HG03439 (cell line): ENCODE results near the gene ANK2.
A peak's percentile ranks its signal among the peaks of the same experiment; 100 is the strongest.
"Not testable (repeated sequence)": the region's sequence is repeated elsewhere in the genome, so short reads cannot be mapped to it uniquely, and the experiment has no call there.

Source experiments
- ATAC-seq: cut with Tn5 transposase; IDR thresholded peaks from one replicate; pipeline ENCODE4 v1.9.1; 2021; ENCODE audit warnings: mild to moderate bottlenecking, moderate library complexity; ENCODE audit not compliant: unreplicated experiment

ANK2 gene

DNA sequence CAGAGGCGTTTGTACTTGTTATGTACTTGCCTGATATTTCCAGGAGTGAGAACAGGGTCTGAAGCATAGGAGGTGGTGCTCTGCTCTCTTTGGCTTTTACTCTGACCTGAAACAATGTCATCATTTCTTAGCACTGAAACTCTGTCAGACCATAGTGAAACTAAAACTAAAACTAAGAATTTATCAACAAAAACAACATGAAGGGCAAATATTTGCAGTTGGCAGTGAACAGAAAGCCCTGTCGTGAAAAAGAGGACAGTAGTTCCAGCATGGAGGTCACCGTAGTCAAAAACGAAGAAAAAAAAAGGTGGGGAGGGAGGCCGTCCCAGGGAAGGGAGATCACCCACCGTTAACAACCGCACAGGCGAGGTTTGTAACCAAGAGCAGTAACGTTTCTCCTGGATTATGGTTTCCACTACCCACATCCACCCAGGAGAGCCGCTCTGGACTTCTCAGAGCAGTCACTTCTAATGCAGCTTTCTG is 97.5 kb downstream of the ANK2 start:
- peak; percentile 87 for ATAC-seq

DNA sequence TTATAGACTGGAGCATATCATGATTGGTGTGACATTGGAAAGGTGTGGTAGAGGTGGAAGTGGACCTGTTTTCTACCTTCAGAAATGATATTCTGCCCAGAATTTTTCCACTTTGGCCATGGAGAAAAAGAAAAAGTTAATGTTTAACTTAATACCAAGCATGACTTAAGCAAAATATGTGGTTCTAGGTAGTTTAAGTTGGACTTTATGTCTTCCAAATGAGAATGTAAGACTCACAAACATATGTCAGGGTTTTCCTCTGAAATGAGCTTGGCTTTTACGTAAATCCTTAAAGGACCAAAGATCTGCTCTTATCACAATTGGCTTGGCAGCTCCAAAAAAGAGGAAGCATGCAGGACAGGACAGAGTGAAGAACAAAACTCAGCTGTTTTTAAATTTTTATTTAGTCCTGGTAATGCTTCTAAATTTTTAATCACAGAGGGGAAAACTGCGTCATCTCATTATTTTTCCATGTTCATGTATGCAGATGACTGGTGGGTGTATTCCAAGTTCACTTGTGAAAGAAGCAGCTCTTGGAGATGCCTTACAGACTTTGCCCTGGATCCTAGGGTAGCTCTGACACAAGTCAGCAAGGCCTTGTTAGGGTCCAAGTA is 98.2 kb downstream of the ANK2 start:
- no peak for ATAC-seq

DNA sequence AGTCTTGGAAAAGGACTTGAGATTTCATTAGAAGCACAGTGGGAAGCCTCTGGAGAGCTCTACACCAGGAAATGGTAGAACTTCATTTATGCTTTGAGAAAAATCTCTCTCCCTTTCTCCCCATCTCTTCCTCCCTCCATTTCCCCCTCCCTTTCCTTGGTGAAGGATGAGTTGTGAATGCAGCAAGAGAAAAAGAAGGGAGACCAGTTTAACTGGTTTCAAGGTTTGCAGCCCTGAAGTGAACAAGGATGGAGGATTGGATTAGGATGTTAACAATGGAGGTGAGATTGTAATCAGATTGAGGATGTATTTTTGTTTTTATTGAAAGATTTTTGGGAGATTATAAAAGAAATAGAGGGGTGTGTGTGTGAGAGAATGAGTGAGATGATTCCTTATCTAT is 99.5 kb downstream of the ANK2 start:
- no peak for ATAC-seq

DNA sequence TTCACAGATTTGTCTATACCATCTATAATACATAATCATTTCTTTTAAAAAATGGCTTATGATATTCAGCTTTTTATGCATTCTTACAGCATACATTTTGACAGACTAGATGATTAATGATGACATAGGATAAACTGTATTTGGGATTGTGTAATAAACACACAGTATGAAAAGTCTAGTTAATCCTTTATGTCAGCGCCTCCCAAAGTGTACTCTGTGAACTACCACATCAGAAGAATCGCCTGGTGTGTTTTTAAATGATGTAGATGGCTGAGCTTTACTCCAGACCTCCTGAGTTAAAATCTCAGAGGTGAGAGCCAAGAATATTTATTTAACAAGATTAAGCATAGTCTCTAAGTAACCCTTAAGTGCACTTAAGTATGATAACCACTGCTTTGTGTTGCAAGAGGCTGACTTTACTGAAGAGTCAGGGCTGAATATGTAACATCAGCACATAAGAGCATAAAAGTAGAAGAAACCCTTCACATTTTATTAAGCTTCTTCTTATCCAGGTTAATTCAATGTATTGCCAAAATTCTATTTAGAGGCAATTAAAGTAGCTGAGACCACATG is 104.2 kb downstream of the ANK2 start:
- no peak for ATAC-seq

DNA sequence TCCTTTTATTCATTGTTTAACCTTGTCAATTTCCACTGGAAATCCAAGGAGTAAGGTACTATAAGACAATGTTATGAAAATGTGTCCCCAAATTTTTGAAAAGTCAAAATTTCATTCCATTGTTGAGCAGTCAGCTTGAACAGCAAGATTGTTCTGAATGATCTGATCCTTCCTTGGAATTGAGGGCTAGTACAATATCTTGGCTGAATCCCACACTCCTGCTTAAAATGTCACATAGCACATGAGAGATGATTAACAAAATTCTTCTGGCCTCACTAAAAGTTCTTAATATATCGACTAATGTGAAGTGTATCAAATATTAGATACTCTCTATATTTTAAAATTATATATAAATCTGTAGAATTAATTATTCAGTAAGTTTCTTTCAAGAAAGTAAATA is 104.8 kb downstream of the ANK2 start:
- ATAC-seq = no peak

DNA sequence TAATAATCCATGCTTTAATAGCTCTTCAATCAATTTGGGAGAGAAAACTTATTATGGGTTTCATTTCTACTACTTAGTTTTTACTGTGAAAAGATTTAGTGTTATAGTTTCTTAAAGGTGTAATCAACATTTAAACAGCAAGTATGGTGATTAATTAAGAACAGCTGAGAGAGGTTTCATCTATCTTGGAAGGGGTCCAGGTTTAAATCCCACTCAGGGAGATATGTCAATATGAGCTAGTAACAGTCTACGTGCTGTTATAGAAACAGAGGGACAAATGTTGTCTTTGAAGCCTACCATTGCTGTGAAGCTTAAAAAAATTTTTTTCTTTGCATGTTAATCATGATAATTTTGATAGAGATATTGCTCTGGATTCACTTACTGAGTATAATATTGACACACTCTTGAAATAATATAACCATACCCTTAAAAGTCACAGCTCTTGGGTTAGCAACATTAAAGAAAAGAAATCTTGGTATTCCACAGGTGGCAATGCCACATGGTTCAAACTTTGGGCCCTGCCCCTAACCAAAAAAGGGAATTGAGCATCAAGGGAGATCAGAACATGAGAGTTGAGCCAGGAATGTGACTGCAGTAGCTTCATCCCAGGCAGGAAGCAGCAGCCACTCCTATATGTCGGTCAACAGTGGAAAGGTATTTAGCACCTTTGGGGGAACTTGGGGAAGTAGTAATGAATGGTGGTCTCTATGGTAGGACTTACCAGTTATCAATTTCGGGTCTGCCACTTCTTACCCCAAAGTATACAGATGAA is 107.8 kb downstream of the ANK2 start:
- no peak for ATAC-seq

DNA sequence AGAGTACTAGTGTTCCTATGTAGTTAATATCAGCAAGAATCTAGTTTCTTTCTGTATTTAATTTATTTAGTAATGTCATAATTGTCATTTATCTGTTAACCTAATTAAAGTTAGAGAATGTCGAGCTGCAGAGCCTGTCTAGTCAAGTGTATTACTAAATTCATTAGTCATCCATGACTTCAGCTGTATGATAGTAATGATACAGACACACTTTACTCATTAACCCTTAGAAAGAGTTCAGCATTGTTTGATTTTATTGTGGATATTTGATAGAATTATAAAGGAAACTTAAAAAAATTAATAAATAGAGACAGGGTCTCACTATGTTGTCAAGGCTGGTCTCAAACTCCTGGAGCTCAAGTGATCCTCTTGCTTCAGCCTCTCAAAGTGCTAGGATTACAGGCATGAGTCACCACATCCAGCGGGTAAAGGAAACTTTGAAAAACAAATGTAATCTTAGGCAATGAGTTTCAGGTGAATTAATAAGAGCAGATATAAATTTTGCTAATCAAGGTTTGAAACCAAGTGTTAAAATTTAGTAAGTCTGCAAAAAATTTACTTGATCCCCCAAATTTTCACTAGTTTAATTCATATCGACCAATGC is 110.6 kb downstream of the ANK2 start:
- no peak for ATAC-seq

DNA sequence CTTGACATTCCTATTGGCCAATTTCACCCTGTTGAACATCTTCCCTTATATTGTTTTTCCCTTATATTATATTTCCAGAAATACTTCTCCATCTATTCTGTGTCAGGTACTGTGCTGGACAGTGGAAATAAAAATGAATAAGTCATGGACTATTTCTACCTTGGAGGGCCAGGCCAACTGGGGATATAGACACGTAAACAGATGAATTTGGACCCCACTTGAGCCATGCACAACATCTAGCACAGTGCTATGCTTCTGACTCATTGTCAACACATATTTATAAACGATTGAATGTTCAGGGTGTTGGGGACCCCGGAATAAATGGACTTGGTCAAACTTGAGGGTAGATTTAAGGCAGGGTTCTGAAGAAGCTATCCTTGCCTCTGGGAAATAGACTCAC is 111.1 kb downstream of the ANK2 start:
- no peak for ATAC-seq

DNA sequence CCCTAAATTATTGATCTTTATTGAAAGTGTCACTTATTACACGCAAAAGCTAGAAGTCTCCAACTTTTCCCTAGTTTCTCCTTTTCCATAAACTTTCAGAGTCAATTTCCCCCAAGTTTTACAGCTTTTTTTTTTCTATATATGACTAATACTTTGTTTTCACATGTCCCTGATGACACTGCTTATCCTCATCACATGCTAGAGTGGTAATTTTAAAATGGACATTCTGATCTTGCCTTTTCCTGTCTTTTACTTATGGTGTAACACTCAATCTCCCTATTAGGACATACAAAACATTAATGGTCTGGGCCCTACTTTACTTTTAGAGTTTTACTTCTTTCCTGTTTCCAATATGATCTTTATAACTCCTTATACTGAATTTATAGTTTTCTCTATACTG is 112.6 kb downstream of the ANK2 start:
- ATAC-seq = no peak

DNA sequence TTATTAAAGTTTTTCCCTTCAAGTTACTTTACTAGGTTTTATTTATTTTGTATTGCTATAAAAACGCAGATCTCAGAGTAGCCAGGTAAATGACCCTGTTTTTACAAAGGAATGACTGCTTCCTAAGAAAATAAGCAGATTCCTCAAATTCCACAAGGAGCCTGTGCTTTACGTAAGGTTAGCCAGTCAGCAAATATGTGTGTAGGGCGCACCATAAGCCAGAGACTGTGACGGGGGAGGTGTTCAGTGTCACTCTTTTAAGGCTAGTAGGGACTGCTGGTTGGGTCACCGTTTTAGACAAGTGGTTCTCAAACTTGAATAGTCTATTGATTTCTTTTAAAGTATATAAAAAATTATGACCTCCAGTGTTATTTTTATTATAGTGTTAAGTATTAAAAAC is 119.9 kb downstream of the ANK2 start:
- ATAC-seq = no peak

DNA sequence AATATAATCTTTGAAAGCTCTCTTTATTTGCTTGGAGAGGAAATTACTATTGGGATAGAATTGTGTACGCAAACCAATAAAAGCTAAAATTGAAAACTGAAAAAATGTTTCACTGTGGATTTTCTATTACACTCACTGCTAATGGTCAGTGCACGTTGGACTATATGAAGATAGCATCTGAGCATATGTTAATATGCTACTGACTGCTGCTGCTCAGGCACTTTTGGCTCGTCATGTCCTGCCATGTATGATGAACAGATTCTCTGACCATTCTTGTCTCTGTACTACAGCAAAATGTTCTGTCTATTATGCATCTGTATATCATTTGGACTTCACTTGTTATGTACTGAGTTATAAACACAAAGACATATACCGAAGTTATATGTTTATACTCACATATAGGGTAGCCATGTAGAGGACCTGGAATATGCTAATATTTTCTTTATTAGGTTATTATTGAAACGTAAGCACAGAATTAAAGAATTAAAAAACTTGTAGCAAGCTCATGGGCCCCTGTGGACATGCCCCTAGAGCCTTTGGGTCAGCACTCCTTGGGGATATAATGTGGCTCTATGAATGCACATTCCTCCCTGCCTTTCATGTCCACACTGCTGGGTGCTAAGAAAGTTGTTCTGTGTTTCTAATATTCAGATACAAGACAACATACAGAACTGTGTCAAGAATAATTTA is 120.8 kb downstream of the ANK2 start:
- ATAC-seq = no peak

DNA sequence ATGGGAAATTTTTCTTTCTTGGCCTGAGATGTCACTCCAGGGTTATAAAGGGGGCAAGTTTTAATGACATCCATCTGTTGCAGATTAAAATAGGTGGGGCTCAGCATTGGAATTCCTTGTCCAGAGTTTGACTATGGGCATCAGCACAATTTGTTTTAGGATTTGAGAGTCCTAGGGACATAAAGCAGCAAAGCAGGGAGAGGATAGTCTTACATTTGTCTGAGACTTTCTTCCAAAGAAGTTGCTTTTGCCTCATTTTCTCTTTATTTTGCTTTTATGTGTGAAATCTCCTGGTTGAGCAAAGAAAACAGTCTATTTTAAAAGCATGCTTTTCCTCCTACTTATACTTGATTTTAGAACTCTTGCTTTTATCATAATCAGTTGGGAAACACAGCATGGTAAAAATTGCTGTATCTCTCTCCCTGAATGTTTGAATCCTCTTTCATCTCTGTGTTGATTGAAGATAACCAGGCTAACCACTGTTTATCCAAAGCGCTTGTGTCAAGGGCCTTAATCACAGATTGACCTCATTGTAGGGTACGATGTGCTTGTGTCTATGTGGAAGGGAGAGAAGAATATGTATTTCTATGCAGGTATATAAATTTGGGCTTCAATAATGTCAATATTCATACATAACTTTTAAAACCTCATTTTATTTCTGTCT is 121.5 kb downstream of the ANK2 start:
- ATAC-seq = no peak

DNA sequence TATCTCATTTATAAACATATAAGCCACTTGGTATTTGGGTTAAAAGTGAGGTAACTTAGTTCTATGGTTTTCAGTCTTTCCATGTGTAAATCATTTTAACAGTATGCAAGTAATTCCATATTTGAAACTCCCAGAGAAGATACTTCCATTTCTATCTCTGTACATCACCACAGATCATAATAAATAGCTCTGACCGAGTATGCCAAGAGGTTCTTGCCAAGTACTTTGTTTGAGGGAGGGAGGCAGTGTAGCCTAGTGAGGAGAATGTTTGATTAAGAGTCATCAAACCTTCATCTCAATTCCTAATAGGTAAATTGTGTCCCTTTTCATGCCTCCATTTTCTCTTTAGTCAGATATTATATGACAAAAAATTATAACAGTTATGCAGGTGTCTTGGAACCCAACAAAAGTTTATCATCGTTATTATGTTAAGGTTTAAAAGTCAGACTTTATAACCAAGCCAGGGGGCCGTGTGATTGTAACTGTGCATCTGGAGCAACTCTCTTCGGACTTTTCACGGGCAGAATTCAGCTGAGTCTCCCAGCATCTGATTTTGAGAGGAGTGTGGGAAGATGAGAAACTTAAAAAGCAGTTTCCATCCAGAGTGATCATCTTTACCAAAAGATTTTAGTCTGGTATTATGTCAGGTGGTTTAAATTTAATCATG is 123.8 kb downstream of the ANK2 start:
- ATAC-seq = no peak

DNA sequence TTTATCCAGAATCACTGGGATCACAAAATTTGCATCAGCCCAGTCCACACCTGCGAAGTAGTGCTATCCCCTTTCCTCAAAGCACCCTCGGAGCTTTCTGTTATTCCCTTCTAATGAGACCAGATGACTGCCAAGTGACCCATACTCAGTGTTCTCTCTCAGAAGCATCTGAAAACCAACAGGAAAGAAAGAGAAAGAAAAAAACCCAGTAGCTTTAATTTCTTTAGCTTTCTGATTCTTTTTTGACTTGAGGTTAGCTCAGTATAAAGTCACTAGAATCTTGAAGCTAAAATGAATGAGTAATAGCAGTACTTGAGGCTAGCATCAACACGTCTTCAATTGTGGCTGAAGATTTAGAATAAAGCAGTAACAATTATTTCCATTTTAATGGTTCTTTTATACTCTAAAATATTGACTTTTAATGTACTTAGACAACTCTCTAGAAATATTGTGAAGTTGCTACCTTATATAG is 124.4 kb downstream of the ANK2 start:
- no peak for ATAC-seq

DNA sequence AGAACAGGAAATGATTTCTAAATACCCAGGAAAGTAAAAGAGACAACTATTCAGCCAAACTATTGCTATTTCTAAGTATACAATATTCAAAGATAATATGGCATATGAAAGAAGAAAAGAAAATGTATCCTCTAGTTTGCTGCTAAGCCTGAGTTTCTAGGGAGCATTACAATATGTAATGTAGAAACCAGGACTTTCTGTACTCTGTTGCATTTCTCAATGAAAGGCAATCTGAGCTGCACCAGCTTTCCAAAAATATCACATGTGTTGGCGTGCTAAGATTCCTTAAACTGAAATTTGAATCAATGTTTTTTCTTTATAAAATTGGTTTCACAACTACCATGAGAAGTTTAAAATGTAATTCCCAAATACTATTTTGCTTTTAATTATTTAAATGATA is 129.6 kb downstream of the ANK2 start:
- no peak for ATAC-seq

DNA sequence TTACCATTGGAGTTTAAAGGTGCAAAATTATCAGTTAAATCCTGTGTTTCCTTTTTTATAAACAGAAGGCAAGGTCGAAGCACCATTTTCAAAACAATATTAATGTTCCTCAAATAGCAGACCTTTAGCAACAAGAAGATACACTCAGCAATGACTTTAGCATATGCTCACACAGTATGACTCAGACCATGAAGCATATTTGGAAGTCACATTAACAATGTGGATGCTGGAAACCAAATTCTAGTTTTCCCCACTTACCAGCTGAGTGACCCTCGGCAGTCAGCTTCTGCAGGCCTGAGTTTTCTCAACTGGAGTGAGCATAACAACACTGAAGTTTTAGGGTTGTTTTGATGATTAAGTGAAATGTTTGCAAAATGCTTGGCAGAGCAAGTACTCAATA is 130.5 kb downstream of the ANK2 start:
- ATAC-seq = no peak

DNA sequence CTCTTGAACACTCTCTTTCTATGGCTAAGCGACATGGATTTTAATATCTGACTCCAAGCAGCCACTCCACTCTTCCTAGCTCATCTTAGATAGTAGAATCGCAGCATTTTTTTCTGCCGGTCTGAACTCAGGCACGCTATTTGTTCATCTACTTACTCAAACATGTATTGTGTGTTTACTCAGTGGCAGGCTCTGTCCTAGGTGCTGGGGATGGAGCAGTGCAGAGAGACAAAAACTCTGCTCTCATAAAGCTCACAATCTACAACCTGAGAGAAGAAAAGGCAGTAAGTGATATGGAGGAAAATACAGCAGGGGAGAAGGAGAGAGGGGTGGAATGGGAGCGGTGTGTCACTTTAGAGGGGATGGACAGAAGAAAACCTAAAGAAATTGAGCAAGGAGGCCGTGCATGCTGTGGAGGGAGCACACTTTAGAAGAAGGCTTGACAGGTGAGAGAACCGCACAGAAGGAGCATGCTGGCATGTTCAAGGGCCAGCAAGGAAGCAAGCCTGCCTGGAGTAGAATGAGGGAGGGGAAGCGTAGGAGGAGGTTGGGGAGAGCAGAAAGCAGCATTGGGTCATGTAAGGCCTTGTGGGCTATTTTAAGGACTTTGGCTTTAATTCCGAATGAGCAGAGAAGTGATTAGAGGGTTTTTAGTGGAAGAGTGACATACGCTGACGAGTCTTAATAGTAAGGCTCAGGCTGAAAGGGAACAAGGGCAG is 132.0 kb downstream of the ANK2 start:
- ATAC-seq = no peak

DNA sequence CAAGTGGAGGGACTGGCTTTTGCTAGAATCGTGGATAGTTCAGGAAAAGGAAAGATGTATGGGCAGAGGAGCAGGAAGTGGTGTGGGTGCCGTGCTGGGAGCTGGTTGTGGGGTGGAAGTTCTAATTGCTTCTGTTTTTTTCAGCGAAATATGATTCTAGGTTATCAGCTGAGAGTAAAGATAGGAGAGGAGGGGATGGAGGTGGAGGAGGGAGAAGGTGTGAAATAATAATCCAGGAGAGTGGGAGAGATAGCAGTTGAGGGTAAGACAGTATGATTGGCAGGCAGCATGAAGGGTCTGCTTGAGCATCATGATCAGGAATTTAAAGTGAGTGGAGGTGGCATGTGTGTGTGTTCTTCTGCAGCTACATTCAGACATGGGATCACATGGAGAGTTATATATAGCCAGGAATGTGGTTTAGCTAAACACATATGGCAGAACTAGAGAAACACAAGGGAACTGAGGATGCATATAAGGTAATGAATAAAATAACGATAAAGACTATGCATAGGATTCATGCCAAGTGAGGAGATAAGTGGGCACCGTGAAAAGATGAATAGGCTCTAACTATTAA is 133.7 kb downstream of the ANK2 start:
- ATAC-seq = no peak

DNA sequence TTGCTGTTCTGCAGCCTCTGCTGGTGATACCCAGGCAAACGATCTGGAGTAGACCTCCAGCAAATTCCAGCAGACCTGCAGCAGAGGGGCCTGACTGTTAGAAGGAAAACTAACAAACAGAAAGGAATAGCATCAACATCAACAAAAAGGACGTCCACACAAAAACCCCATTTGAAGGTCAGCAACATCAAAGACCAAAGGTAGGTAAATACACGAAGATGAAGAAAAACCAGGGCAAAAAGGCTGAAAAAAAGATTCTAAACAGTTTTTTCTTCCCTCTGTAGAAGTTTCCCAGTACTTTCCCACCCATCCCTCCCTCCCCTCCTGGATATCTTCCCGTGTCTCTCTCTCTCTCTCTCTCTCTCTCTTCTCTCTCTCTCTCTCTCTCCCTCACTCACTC is 136.8 kb downstream of the ANK2 start:
- not testable (repeated sequence) for ATAC-seq
